GM19239 (cell line): Measurements from ENCODE around the gene LRRC8D.
"Not testable (repeated sequence)": the region's sequence is repeated elsewhere in the genome, so short reads cannot be mapped to it uniquely, and the experiment has no call there.

Experiments used
- DNase-seq: peaks from one replicate; pipeline ENCODE4 v3.0.0; 2011; ENCODE audit warnings: low spot score; ENCODE audit not compliant: insufficient read length
- FAIRE-seq: peaks from 2 replicates; lab custom pipeline; 2011; peaks lifted over from hg19 to GRCh38; lab: Jason Lieb, UNC

LRRC8D gene

GRCh38 chr1:89974256-89974655 is 153.4 kb downstream of the LRRC8D start:
- no peak for DNase-seq
- no peak for FAIRE-seq

GRCh38 chr1:89974696-89975470 is 154.1 kb downstream of the LRRC8D start:
- no peak for DNase-seq
- no peak for FAIRE-seq

GRCh38 chr1:89975540-89976125 is 154.8 kb downstream of the LRRC8D start:
- no peak for FAIRE-seq
- DNase-seq = no peak

- FAIRE-seq (no peak), DNase-seq (no peak)
These were observed 157.9 kb downstream of the LRRC8D start for GRCh38 chr1:89978755-89979154.

GRCh38 chr1:89980605-89981004 is 159.8 kb downstream of the LRRC8D start:
- no peak for FAIRE-seq
- no peak for DNase-seq

- FAIRE-seq = not testable (repeated sequence)
These were observed 162.0 kb downstream of the LRRC8D start for GRCh38 chr1:89982846-89983245.

GRCh38 chr1:89984564-89985116 is 163.8 kb downstream of the LRRC8D start:
- not testable (repeated sequence) for FAIRE-seq

More at GRCh38 chr1:89982846-89983245, 162.0 kb downstream of the LRRC8D start:
- not testable (repeated sequence) for DNase-seq

GRCh38 chr1:89986020-89986419 is 165.2 kb downstream of the LRRC8D start:
- no peak for FAIRE-seq
- DNase-seq = no peak

More at GRCh38 chr1:89984564-89985116, 163.8 kb downstream of the LRRC8D start:
- DNase-seq = not testable (repeated sequence)
